ENCODE data around the gene GRIK1. TPM values are rescaled to one million over a fixed set of nuclear protein-coding genes. Genes with fewer than 3 reads are reported as not detected.

The GRIK1 gene
- total RNA-seq, 1 donor, result not detected

GRCh38 chr21:29810871-29811270 is 128.9 kb downstream of the GRIK1 start:
- no peak for TF ChIP-seq CTCF (IDR thresholded peaks at IDR 0.05; ENCODE audit: extremely low read depth, low read depth, low read length)
- Histone ChIP-seq H3K4me3 (ENCODE audit: insufficient read depth, low read length) (no peak overlapping the region), H3K4me2 (ENCODE audit: insufficient read depth, low read length) (peak overlapping the region; percentile 7), H4K20me1 (ENCODE audit: insufficient read depth, low read length) (no peaks in the 10 kb centered on the region), H2AFZ (ENCODE audit: low read length) (no peak overlapping the region), H3K27me3 (ENCODE audit: insufficient read depth, low read length) (peaks cover 5% of the 10 kb centered on the region), H3K9me3 (ENCODE audit: low read depth, low read length) (no peaks in the 10 kb centered on the region), H3K79me2 (ENCODE audit: insufficient read depth, low read length) (no peaks in the 10 kb centered on the region), H3K4me1 (ENCODE audit: insufficient read depth, low read length) (no peaks in the 10 kb centered on the region), H3K36me3 (ENCODE audit: insufficient read depth, low read length) (no peaks in the 10 kb centered on the region), H3K27ac (ENCODE audit: low read depth, low read length) (no peak overlapping the region)
- no peak for DNase-seq (ENCODE audit: insufficient read length, low spot score, missing footprints)

GRCh38 chr21:29808153-29808552 is 131.6 kb downstream of the GRIK1 start:
- no peaks in the 10 kb centered on the region for H3K36me3 ChIP-seq (ENCODE audit: insufficient read depth, low read length)
- H3K4me3 ChIP-seq (ENCODE audit: insufficient read depth, low read length), result no peak overlapping the region
- H2AFZ ChIP-seq (ENCODE audit: low read length), result no peak overlapping the region
- no peak overlapping the region for H3K4me2 ChIP-seq (ENCODE audit: insufficient read depth, low read length)
- no peaks in the 10 kb centered on the region for H4K20me1 ChIP-seq (ENCODE audit: insufficient read depth, low read length)
- H3K9me3 ChIP-seq (ENCODE audit: low read depth, low read length), result no peaks in the 10 kb centered on the region
- DNase-seq (ENCODE audit: insufficient read length, low spot score, missing footprints), result no peak
- H3K79me2 ChIP-seq (ENCODE audit: insufficient read depth, low read length), result no peaks in the 10 kb centered on the region
- H3K27ac ChIP-seq (ENCODE audit: low read depth, low read length), result no peak overlapping the region
- peaks cover 5% of the 10 kb centered on the region for H3K27me3 ChIP-seq (ENCODE audit: insufficient read depth, low read length)
- TF ChIP-seq CTCF (IDR thresholded peaks at IDR 0.05; ENCODE audit: extremely low read depth, low read depth, low read length), result no peak
- H3K4me1 ChIP-seq (ENCODE audit: insufficient read depth, low read length), result no peaks in the 10 kb centered on the region

- H3K4me1 ChIP-seq (ENCODE audit: insufficient read depth, low read length), result no peaks in the 10 kb centered on the region
- no peaks in the 10 kb centered on the region for H3K9me3 ChIP-seq (ENCODE audit: low read depth, low read length)
- H2AFZ ChIP-seq (ENCODE audit: low read length), result no peak overlapping the region
- H3K79me2 ChIP-seq (ENCODE audit: insufficient read depth, low read length), result no peaks in the 10 kb centered on the region
- no peaks in the 10 kb centered on the region for H3K36me3 ChIP-seq (ENCODE audit: insufficient read depth, low read length)
- TF ChIP-seq CTCF (IDR thresholded peaks at IDR 0.05; ENCODE audit: extremely low read depth, low read depth, low read length), result no peak
- H3K27me3 ChIP-seq (ENCODE audit: insufficient read depth, low read length), result no peaks in the 10 kb centered on the region
- H3K4me3 ChIP-seq (ENCODE audit: insufficient read depth, low read length), result no peak overlapping the region
- DNase-seq (ENCODE audit: insufficient read length, low spot score, missing footprints), result no peak
- no peak overlapping the region for H3K27ac ChIP-seq (ENCODE audit: low read depth, low read length)
- no peaks in the 10 kb centered on the region for H4K20me1 ChIP-seq (ENCODE audit: insufficient read depth, low read length)
- no peak overlapping the region for H3K4me2 ChIP-seq (ENCODE audit: insufficient read depth, low read length)
These were observed 134.7 kb downstream of the GRIK1 start for GRCh38 chr21:29805105-29805504.

GRCh38 chr21:29803191-29803590 is 136.6 kb downstream of the GRIK1 start:
- no peaks in the 10 kb centered on the region for H3K36me3 ChIP-seq (ENCODE audit: insufficient read depth, low read length)
- H3K9me3 ChIP-seq (ENCODE audit: low read depth, low read length), result no peaks in the 10 kb centered on the region
- no peaks in the 10 kb centered on the region for H3K79me2 ChIP-seq (ENCODE audit: insufficient read depth, low read length)
- H3K4me3 ChIP-seq (ENCODE audit: insufficient read depth, low read length), result no peak overlapping the region
- no peaks in the 10 kb centered on the region for H3K27me3 ChIP-seq (ENCODE audit: insufficient read depth, low read length)
- H4K20me1 ChIP-seq (ENCODE audit: insufficient read depth, low read length), result no peaks in the 10 kb centered on the region
- no peaks in the 10 kb centered on the region for H3K4me1 ChIP-seq (ENCODE audit: insufficient read depth, low read length)
- H3K4me2 ChIP-seq (ENCODE audit: insufficient read depth, low read length), result no peak overlapping the region
- no peak for TF ChIP-seq CTCF (IDR thresholded peaks at IDR 0.05; ENCODE audit: extremely low read depth, low read depth, low read length)
- no peak overlapping the region for H3K27ac ChIP-seq (ENCODE audit: low read depth, low read length)
- H2AFZ ChIP-seq (ENCODE audit: low read length), result no peak overlapping the region
- DNase-seq (ENCODE audit: insufficient read length, low spot score, missing footprints), result no peak
